HG03457 (cell line): ENCODE results near the gene RAB11B.
"Not testable (repeated sequence)": the region's sequence is repeated elsewhere in the genome, so short reads cannot be mapped to it uniquely, and the experiment has no call there.

ENCODE experiments used
- ATAC-seq: cut with Tn5 transposase; IDR thresholded peaks from one replicate; pipeline ENCODE4 v1.9.1; 2021; ENCODE audit warnings: moderate number of reproducible peaks; ENCODE audit not compliant: unreplicated experiment

The RAB11B gene

DNA sequence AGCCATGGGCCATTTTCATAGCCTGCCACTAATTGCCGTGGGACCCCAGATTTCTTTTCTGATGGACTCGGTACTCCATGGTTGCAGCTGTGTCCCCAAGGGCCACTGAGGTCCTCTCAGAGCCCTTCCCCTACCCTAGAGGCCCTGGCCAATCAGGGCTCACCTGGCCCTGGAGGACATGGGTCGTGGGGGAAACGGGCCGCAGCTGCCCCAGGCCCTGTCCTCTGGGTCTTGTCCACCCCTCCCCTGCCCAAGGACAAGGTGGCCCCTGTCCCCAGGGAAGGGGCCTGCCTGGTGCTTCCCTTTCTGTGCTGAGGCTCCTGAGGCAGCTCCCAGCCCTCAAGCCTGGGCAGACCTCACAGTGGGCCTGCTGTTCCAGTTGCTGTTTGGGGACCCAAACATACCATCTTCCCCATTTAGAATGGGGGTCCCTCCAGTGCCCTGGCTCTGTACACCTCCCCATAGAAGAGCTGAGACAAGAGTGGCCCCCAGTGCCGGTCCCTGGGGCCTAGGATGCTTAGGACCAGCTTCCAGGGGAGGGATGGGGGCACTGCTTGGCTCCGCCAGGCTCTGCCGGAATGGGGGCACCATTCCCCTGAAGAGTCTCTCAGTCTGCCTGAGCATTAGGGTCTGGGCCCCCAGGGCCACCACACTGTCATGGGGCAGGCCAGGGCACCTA, 3.2 kb downstream of the RAB11B start:
- no peak for ATAC-seq

DNA sequence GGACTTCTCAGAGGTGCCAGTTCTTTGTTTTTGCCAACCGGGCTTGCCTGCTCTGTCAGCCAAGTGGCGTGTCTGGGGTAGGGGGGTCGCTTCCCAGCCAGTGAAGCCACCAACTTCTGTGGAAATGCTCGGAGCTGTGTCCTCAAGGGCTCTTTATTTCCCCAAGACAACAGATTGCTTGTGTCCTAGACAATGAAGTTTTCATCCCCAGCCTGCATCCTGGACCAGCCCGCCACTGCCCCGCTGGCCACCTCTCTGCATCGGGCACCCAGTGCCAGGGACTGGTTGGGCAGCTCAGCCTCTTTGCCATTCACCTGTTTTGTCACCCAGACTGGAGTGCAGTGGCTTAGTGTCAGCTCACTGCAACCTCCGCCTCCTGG, 3.7 kb downstream of the RAB11B start:
- no peak for ATAC-seq

DNA sequence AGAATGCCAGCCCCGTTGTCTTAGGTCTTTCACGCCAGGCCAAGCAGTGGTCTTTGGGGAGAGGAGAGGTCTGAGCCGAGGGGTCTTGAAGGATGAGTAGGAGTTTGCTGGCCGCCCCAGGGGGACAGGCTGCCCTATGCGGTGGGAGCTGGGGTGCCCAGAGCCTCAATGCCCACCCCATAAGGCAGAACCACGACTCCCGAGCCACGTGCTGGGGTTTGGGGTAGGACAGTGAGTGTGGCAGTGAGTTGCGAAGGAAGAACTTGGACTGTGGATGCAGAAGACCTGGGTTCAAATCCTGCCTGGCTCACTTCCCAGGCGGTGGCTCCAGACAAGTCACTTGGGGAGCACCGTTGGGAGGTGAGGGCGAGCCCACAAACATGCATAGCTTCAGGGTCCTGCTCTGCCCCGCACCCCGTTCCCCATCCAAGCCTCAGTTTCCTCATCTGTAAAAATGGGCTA, 5.5 kb downstream of the RAB11B start:
- no peak for ATAC-seq

DNA sequence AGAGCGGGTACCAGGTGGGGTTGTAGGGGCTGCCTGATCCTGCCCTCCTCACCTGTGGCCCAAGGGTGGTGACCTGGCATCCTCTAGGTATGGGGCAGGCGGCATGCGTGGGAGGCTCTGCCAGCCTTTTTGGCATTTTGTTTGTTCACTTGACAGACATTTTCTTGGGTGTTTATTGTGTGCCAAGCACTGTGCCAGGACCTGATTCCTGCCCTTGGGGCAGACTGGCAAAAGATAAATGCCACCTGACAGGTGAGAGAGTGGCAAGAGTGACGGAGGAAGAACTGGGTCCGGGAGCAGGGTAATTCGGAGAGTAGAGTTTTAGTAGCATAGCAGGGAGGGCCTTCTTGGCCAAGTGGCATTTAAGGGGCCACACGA, 6.0 kb downstream of the RAB11B start:
- no peak for ATAC-seq

DNA sequence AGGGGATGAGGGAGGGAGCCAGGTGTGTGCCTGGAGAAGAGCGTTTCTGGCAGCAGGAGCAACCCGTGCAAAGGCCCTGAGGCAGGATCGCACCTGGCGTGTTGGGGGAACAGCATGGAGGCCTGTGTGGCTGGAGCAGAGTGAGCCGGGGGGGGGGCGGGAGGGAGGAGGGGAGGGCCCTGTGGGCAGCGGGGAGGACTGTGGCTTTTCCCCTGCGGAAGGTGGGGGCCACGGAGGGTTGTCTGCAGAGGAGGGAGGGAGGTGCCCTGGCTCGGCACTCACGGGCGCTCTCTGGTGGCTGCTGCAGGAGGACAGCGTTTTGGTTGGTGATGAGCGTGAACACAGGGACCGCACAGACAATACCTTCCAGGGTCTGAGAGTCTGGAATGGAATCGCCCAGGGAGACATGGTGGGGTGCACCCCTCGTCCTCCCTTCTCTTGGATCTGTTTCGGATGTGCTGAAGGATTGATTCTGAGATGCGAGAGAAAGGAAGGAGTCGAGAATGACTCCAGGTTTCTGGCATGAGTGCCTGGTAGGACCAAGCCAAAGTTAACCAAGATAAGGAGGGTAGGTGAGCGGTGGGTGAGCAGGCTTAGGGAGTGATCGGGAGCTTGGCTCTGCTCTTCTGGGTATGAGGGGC, 6.5 kb downstream of the RAB11B start:
- ATAC-seq: no peak

DNA sequence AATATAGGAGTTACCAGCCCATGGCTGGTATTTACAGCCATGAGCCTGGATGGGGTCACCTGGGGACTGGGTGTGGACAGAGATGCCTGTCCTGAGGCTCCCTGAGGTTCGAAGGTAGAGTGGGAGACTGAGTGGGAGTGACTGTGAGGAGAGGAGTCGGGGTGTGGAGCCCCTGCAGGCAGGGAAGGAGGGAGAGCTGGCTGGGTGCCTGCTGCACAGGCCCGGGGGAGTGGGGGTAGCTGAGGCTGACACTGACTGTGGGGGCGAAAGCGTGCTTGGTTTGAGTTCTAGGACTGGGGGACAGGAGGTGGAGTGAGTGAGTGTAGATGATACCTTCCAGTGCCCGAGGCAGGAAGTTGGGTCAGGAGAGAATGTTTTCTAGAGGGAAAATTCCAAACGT, 7.1 kb downstream of the RAB11B start:
- no peak for ATAC-seq

DNA sequence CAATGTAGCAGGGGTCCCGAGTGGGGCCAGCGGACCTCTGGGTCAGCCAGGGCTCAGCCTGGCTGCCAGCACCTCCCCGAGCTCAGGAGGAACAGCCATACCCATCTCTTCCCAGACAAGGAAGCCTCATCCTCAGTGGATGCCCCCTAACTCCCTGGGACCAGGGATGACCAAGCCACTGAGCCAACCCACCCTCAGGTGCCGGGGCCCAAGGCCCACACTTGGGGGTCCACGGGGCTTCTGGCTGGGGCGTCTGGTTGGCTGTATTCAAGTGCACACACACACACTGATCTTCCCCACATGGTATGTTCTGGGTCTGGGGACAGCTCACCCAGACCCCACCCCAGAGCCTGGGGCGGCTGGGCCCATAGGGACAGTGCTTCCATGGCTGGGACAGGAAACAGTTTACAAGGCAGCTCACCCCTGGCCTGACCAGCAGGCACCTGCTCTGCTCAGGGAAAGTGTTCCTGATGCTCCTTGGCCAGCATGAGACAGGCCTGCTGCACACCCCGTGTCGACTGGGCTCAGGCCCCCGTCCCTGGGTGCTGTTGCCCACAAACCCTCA, 7.7 kb downstream of the RAB11B start:
- ATAC-seq: no peak

DNA sequence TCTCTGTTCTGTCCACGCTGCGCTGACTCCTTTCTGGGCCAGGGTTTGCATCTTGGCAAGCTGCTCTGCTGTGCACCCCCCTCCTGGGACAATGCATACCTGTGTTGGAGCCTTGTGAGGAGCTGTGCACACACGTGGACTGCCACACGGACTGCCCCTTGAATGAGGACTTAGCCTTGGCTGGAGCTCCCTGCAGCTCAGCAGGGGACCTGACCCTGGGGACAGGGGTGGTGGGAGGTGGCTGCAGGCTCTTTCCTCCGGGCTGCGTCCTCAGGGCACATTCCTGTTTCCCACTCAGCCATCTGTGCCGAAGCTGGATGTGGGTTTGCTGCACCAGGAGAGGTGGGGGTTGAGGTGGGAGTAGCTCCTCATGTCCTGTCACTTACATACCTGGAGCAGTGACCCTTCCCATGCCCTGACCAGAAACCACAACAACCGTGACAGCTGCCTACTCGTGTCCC, 8.2 kb downstream of the RAB11B start:
- ATAC-seq: no peak

DNA sequence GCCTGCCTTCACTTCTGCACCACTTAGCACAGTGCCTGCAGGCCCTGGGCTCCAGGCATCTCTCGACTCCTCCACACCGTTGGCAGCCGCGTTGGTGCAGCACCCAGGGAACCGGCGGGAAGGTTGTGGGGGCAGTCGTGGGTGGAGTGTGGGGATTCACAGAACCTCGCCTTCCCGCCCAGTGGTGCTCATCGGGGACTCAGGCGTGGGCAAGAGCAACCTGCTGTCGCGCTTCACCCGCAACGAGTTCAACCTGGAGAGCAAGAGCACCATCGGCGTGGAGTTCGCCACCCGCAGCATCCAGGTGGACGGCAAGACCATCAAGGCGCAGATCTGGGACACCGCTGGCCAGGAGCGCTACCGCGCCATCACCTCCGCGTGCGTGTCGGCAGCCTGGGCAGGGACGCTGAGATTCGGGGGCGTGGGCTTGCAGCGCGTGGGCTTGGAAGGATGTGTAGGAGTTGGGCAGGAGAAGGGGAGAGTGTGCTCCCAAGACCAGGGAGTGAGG, 9.6 kb downstream of the RAB11B start:
- ATAC-seq: no peak

DNA sequence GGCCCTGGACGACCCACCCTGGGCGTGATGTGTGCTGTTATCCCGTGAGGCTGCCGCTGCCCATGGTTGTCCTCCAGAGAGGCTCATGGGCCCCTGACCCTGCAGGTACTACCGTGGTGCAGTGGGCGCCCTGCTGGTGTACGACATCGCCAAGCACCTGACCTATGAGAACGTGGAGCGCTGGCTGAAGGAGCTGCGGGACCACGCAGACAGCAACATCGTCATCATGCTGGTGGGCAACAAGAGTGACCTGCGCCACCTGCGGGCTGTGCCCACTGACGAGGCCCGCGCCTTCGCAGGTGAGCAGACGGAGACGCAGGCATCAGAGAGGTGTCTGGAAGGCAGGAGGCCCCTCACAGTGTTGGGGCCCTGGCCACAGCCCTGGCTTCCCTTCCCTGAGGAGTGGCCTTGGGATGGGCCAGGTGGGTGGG, 11.8 kb downstream of the RAB11B start:
- no peak for ATAC-seq

DNA sequence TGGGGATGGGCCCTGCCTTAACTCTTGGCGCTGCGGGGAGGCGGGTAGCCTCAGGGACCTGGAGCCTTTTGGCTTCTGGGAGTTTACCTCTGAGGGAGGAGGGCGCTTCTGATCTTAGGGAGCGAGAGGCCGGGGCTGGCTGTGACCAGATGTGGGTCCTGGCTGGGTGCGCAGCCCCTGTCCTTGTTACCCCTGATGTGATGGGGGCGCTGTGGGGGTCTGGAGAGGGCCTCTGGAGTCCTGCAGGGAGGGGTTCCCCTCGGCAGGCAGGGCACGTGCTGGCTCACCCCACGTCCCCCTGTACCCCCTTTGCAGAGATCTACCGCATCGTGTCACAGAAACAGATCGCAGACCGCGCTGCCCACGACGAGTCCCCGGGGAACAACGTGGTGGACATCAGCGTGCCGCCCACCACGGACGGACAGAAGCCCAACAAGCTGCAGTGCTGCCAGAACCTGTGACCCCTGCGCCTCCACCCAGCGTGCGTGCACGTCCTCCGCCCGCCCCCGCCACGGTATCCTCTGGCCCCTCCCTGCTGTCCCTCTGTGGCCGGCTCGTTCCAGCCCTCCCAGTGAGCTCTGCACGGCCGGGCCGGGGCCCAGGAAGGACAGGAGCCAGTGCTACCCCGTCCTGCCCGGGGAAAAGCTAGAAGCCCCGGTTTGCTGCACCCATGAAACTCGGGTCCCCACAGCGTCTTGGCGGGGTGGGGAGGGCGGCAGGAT, 13.1 kb downstream of the RAB11B start:
- no peak for ATAC-seq

DNA sequence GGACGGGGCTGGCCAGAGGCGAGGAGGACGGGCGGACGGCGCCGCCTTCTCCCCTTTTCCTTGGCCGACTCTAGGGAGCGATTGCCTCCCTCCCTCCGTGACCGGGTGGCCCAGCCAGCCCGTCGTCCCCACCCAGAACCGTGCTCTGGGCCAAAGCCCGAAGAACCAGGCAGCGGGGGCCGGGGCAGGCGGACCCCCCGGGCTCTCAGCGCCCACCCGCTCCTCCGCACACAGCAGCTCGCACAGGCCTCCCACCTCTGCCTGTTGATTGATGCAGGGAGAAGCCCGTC, 13.6 kb downstream of the RAB11B start:
- ATAC-seq: no peak

DNA sequence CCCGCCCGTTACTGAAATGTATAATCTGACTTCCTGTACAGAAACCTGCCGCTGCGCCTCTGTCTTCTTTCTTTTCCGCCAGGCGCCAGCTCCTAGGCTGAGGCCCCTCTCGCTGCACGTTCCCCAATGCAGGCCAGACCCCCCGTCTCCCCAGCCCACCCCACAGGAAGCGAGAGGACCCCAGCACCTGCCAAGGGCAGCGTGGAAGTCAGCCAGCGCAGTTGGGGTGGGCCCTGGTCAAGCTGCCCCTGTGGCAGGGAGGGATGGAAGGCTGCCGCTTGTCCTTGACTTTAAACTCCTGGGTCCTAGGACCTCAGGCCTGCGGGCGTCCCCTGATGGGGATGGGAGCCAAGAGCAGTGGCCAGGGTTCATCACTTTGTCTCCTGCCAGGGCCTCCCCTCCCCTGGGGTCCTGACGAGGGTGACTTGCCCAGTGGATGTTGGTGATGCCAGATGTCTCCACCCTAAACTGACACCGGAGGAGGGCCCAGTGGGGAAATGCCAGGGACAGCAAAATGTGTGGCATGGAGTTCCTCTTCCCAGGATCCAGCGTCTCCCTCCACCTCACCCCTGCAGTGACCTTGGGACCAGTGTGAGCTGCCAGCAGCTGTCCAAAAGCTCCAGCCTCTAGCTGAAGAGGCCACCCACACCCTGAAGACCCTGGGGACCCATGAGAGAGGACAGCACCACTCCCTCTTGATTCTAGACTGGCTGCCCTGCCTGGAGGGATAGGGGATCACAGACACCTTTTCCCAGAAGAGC, 14.4 kb downstream of the RAB11B start:
- ATAC-seq: no peak

DNA sequence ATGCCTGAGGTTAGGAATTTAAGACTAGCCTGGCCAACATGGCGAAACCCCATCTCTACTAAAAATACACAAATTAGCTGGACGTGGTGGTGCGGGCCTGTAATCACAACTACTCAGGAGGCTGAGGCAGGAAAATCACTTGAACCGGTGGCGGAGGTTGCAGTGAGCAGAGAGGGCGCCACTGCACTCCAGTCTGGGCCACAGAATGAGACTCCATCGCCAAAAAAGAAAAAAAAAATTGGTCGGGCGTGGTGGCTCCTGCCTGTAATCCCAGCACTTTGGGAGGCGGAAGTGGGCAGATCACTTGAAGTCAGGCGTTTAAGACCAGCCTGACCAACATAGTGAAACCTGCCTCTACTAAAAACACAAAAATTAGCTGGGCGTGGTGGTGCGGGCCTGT, 20.6 kb downstream of the RAB11B start:
- not testable (repeated sequence) for ATAC-seq

DNA sequence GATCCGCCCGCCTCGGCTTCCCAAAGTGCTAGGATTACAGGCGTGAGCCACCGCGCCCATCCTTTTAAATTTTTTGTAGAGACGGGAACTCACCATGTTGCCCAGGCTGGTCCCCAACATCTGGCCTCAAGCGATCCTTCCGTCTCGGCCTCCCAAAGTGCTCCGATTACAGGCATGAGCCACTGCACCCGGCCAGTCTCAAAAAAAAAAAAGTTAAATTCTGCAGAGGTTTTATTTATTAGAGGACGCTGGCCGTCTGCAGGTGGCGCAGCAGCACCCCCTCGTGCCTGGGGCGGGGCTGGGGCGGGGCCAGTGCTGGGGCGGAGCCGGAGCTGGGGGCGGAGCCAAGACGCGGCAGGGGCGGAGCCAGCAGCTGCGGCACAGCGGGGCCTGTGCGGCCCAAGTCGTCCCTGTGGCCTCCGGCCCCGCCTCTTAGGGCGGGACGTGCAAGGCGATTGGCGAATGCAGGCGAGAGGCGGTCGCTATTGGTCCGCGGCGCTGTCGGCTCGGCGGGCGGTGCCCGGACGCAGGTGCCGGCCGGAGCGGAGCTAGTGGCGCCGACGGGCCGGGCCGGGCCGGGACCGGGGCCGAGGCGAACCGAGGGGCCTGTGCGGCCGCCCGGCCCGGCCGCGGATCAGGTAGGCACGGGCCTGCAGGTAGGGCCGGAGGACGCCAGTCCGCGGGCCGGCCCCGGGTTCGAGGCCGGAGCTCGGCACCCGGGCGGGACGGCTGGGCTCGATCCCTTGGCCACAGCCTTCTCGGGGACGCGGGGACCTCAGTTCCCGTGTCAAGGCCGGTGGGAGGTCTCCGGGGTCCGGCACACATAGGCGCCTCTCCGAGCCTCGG, 22.8 kb downstream of the RAB11B start, which contains the start of gene MARCHF2:
Gene MARCHF2, plus strand, starts transcription at position 523 of the 846 bp plus-strand sequence. CDS start 8,536 bp downstream, outside the sequence.
- peak; percentile 95 for ATAC-seq

DNA sequence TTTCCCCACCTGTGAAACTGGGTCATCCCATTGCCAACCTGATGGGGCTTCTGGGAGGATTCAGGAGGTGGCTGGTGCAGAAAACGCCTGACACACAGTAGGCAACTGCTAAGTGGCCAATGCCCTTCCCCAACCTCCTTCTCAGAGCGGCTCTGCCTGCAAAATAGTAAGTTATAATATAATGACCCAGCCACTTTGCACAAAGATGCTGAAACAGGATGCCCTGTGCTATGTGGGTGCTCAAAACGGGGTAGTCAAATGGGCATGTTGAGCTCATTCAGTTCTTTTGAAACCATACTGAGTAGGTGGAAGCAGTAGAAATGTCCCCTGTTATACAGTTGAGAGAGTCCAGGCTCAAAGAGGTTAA, 23.5 kb downstream of the RAB11B start:
- ATAC-seq: no peak

DNA sequence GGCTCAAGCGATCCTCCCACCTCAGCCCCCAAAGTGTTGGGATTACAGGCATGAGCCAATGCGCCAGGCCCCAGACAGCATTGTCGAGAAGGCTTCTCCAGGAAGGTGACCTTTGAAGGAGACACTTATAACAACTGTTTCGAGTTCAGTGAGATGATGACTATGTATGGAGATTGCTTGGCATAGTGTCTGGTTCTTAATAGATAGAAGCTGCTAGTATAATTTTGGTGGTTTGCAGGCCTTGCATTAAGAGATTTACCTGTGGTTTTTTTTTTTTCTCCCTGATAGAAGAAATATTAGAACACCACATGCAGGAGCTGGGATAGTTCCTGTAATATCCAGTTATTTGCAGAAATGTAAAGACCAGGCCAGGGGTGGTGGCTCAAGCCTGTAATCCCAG, 26.6 kb downstream of the RAB11B start:
- ATAC-seq: no peak

DNA sequence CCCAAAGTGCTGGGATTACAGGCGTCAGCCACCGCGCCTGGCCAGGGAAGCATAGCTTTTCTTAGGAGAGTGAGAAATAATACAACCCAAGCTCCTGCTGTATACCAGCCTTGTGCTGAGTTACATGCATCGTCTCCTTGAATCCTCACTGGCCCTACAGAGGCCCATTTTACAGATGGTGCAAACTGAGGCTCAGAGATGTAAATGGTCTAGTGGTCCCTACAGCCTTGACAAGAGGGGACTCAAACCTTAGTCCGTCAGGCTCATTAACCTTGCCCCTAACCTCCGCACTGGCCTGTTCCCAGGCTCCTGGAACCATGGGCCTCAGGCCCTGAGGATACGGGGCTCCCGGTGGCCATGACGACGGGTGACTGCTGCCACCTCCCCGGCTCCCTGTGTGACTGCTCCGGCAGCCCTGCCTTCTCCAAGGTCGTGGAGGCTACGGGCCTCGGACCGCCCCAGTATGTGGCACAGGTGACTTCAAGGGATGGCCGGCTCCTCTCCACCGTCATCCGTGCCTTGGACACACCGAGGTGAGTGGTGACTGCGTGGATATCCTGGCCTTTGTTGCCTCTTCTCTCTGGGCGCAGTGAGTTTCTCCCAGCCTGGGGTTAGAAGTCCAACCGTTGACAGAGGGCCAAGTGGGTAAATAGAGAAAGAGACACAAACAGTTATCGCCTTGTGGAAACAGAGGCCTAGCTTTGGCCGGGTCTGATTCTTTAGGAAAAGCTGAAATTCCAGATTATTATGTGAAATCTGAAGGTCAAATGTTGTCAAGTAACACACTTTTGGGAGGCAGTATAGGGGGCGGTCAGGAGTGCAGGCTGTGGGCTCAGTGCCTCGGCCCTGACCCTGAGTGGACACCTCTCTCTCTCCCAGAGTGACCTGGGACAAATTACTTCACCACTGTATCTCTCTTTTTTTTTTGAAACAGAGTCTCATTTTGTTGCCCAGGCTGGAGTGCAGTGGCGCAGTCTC, 31.6 kb downstream of the RAB11B start:
- ATAC-seq: no peak

DNA sequence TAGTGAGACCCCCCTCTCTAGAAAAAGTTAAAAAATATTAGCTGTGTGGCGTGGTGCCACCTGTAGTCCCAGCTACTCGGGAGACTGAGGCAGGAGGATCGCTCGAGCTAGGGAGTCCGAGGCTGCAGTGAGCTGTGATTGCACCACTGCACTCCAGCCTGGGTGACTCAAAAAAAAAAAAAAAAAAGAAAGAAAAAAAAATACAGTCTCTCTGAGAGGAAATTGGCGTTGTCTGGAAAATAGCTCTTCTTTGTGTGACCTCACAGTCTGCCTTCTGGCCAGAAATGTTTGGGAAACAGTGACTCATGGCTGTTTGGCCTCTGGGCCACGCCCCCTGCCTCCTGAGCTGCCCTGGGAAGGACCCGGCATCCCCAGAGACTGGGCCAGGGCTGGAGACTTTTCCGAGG, 33.7 kb downstream of the RAB11B start:
- ATAC-seq: no peak
